HG02870 (cell line): ENCODE data around the gene NHERF2.

Experiments used
- ATAC-seq: cut with Tn5 transposase; IDR thresholded peaks from one replicate; pipeline ENCODE4 v1.9.1; 2021; ENCODE audit warnings: mild to moderate bottlenecking, moderate library complexity; ENCODE audit not compliant: unreplicated experiment

Gene NHERF2

GRCh38 chr16:2039274-2040031 lies 12.8 kb downstream of the NHERF2 start:
- no peak for ATAC-seq

- ATAC-seq = no peak
These were observed 13.5 kb downstream of the NHERF2 start for GRCh38 chr16:2040041-2040786.

GRCh38 chr16:2040787-2041522 lies 14.3 kb downstream of the NHERF2 start:
- no peak for ATAC-seq

- no peak for ATAC-seq
These were observed 15.7 kb downstream of the NHERF2 start for GRCh38 chr16:2042171-2042985.

- no peak for ATAC-seq
These were observed 16.4 kb downstream of the NHERF2 start for GRCh38 chr16:2042986-2043666.

- no peak for ATAC-seq
These were observed 17.2 kb downstream of the NHERF2 start for GRCh38 chr16:2043667-2044451.

- ATAC-seq = no peak
These were observed 17.8 kb downstream of the NHERF2 start for GRCh38 chr16:2044541-2044940.

GRCh38 chr16:2045965-2046892 lies 19.5 kb downstream of the NHERF2 start:
- no peak for ATAC-seq

- ATAC-seq = no peak
These were observed 20.2 kb downstream of the NHERF2 start for GRCh38 chr16:2046893-2047329.

- ATAC-seq = peak; percentile 93
These were observed 20.8 kb downstream of the NHERF2 start, which contains the start of the genes NTHL1 and TSC2 for GRCh38 chr16:2047330-2048115. Gene NTHL1 (minus strand): TSS chr16:2047834. CDS start chr16:2047823, 11 bp downstream. Gene TSC2 (plus strand): TSS chr16:2047985. CDS start chr16:2048616, 631 bp downstream.

- ATAC-seq = no peak
These were observed 21.4 kb downstream of the NHERF2 start for GRCh38 chr16:2048116-2048543.

GRCh38 chr16:2053211-2053610 lies 26.5 kb downstream of the NHERF2 start:
- no peak for ATAC-seq

- no peak for ATAC-seq
These were observed 27.2 kb downstream of the NHERF2 start for GRCh38 chr16:2053897-2054296.

GRCh38 chr16:2054543-2055245 lies 28.0 kb downstream of the NHERF2 start:
- ATAC-seq = no peak

GRCh38 chr16:2056077-2056476 lies 29.4 kb downstream of the NHERF2 start:
- ATAC-seq = no peak

GRCh38 chr16:2056681-2057407 lies 30.1 kb downstream of the NHERF2 start:
- no peak for ATAC-seq
